HG03575 (cell line): Measurements from ENCODE around the gene ZNF277.
"Not testable (repeated sequence)": the region's sequence is repeated elsewhere in the genome, so short reads cannot be mapped to it uniquely, and the experiment has no call there.

Source experiments
- ATAC-seq: cut with Tn5 transposase; IDR thresholded peaks from one replicate; pipeline ENCODE4 v1.9.1; 2021; ENCODE audit not compliant: unreplicated experiment, insufficient number of reproducible peaks, low FRiP score; ENCODE audit errors: extremely low read depth

Gene ZNF277

DNA sequence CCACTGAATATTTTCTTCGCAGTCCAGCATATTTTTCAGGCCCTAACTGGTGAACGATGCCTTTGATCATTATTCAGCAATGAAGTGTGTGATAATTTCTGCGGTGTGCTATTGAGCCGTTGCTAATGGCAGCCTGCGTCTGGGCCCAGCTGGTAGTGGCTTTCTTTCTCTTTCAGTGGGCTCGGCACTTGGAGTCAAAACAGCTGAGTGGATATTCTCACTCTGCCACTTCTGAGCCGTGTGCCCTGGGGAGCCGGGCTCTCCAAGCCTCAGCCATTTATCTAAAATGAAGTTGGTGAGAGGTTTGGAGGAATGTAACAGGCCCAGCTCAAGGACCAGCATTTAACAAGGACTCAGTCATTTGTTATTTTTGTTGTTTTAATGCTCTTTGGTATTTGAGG, 156.2 kb downstream of the ZNF277 start:
- no peak for ATAC-seq

DNA sequence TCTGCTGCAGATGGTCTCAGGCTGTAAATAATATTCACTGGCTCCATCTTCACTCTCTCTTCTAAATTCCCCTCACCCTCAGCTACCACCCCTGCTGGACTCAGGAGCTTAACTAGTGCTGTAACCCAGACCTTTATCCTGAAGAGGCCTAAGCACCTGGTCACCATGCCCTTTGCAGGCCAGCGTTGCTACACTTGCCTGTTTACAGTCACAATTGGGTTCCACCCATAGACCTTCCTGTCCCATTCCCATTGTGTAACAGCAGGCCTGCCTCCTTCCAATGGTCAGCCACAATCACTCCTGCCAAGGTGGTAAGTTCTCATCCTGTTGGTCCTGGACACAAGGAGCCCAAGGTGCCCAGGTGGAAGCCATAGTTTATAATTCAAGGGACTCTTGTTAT, 157.9 kb downstream of the ZNF277 start:
- no peak for ATAC-seq

- no peak for ATAC-seq
These were observed 159.1 kb downstream of the ZNF277 start for GRCh38 chr7:112365551-112365950.

GRCh38 chr7:112366886-112367285, 160.4 kb downstream of the ZNF277 start:
- ATAC-seq: no peak

- no peak for ATAC-seq
These were observed 163.9 kb downstream of the ZNF277 start for GRCh38 chr7:112370436-112370835.

DNA sequence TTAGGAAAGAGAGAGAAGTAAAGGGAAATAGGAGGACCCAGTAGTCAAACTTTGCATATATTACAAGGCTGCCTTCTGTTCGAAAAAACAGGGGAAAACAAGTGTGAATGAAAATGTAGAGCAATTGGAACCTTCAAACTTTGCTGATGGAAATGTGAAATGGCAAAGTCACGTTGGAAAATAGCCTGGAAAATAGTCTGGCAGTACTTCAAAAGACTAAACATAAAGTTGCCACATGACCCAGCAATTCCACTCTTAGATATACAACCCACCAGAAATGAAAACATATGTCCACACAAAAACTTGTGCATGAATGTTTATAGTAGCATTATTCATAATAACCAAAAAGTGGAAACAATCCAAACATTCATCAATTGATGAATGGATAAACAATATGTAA, 165.2 kb downstream of the ZNF277 start:
- ATAC-seq: no peak

DNA sequence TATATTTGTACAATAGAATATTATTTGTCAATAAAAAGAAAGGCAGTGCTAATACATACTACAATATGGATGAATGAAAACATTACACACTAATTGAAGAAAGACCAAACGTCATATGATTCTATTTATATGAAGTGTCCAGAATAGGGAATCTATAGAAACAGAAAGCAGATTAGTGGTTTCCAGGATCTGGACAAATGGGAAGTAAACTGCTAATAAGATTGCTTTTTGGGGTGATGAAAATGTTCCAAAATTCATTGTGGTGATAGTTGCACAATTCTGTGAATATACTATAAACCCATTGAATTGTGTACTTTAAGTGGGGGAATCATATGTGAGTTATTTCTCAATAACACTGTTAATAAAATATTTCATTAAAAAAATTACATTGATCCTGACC, 165.6 kb downstream of the ZNF277 start:
- ATAC-seq: no peak

DNA sequence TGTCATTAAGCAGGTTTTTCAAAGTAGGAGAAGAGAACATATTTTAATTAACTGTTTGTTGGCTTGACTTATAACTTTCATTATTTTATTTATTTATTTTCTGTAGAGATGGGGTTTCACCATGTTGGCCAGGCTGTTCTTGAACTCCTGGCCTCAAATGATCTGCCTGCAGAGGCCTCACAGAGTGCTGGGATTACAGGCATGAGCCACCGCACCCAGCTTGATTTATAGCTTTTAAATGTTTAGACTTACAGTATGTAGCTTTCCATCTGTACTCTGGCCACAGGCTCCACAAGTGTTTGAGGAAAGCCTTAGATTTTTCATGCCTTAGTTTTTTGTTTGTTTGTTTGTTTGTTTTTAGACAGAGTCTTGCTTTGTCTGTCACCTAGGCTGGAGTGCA, 171.1 kb downstream of the ZNF277 start:
- ATAC-seq: no peak

DNA sequence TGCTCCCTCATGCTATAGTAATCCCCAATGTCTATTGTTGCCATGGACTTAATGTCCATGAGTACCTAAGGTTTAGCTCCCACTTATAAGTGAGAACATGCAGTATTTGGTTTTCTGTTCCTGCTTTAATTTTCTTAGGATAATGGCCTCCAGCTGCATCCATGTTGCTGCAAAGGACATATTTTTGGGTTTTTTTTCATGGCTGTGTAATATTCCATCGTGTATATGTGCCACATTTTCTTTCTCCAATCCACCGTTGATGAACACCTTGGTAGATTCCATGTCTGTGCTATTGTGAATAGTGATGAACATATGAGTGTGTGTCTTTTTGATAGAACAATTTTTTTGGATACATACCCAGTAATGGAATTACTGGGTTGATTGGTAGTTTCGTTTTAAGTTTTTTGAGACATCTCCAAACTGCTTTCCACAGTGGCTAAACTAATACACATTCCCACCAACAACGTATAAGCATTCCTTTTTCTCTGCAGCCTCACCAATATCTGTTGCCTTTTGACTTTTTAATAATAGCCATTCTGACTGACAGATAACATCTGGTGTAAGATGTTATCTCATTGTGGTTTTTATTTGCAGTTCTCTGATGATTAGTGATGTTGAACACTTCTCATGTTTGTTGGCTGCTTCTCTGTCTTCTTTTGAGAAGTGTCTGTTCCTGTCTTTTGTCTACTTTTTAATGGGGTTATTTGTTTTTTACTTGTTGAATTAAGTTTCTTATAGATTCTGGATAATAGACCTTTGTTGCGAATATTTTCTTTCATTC, 175.0 kb downstream of the ZNF277 start:
- no peak for ATAC-seq

DNA sequence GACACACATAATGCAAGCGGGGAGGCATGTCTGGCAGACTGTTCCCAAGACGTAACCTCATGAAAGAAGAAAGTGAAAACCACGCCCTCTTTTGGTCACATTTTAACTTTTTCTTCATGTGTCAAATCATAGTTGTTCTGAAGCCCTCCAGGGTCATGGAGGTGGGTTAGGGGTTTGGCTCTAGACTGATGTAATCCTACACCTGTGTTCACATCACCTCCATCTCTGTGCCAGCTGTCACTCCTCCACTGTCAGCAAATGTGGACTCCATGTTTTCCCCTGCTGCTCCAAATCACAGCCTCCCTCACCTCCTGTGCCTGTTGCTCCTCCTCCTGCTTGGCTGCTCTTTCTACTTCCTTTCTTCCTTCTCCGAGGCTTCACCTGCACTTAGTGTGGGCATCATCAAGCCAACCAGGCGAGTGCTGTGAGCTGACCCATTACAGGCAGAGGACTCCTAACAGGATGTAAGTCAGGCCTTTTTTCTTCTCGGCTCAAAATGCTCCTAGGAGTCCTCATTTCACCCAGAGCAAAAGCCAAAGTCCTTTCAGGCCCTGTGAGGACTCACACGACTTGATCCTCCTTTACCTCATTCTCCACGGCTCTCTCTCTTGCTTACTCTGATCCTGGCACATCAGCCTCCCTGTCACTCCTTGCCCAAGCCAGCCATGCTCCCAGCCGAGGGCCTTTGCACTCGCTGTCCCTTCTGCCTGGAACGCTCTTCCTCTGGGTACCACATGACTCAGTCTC, 177.3 kb downstream of the ZNF277 start:
- ATAC-seq: no peak

DNA sequence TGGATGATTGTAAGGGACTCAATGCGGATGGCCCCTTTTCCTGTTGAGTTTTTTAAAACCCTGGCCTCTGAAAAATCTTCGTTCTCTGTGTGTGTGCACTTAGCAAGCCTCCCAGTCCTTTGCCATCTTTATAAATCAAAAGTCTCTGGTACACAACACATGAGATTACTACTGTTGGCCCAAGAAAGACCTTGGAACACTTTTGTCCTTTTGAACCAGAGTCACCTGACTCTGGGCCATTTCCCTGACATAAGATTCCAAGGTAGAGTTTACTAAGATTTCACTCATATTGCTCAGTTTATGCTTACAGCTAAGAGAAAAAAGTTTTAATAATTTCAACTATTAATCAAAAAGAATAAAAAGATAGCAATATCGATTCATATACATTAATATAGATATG, 179.0 kb downstream of the ZNF277 start:
- no peak for ATAC-seq

DNA sequence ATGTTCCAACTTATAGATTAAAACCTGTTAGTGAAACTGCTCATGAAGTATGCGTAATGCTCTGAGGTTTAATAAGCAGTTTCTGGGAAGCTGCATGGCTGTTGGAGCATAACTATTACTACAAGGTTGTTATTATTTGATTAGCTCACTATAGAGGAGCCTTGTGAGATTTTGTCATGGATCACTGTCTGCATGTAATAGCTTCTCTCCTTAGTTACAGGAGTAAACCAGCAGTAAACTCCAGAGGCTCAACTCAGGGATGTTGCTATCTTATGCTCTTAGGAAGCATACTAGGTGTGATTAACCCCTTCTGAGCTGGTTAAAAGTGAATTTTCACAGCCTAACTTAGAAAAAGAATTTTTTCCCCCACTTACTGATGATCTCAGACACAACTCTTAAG, 180.1 kb downstream of the ZNF277 start:
- ATAC-seq: no peak

GRCh38 chr7:112390167-112390566, 183.7 kb downstream of the ZNF277 start:
- ATAC-seq: no peak

- ATAC-seq: not testable (repeated sequence)
These were observed 184.8 kb downstream of the ZNF277 start for GRCh38 chr7:112391079-112391821.

DNA sequence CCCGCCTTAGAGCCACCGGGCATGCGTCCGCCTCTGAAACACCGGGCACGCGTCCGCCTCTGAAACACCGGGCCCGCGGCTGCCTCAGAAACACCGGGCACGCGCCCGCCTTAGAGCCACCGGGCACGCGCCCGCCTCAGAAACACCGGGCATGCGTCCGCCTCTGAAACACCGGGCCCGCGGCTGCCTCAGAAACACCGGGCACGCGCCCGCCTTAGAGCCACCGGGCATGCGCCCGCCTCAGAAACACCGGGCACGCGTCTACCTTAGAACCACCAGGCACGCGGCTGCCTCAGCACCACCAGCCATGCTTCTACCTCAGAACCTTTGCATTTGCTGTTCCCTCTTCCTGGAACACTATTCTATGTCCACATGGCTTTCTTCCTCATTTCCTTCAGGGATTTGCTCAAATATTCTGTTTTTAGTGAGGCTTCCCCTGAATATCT, 185.4 kb downstream of the ZNF277 start:
- ATAC-seq: not testable (repeated sequence)
